Osteocyte (in vitro differentiated cells): ENCODE measurements around the gene SEMA3F. TPM values are rescaled to one million over a fixed set of nuclear protein-coding genes. Genes with fewer than 3 reads are reported as not detected.

Source experiments
- DNase-seq: peaks from one replicate; pipeline ENCODE4 v3.0.0; 2021; ENCODE audit warnings: mixed read lengths; ENCODE audit not compliant: unreplicated experiment; ENCODE audit errors: extremely low spot score
- H3K27ac Mint-ChIP-seq: one replicate; pipeline ENCODE4 v1.8.0; 2021; ENCODE audit warnings: mild to moderate bottlenecking, mixed read lengths; ENCODE audit not compliant: unreplicated experiment
- H3K27me3 Mint-ChIP-seq: one replicate; pipeline ENCODE4 v1.8.0; 2021; ENCODE audit warnings: mixed read lengths; ENCODE audit not compliant: unreplicated experiment
- H3K36me3 Mint-ChIP-seq: one replicate; pipeline ENCODE4 v1.8.0; 2021; ENCODE audit warnings: mixed read lengths; ENCODE audit not compliant: unreplicated experiment
- H3K4me1 Mint-ChIP-seq: one replicate; pipeline ENCODE4 v1.8.0; 2021; ENCODE audit warnings: mixed read lengths; ENCODE audit not compliant: unreplicated experiment
- H3K4me3 Mint-ChIP-seq: one replicate; pipeline ENCODE4 v1.8.0; 2021; ENCODE audit warnings: mild to moderate bottlenecking, moderate library complexity, mixed read lengths; ENCODE audit not compliant: unreplicated experiment
- H3K9me3 Mint-ChIP-seq: one replicate; pipeline ENCODE4 v1.8.0; 2021; ENCODE audit warnings: mixed read lengths; ENCODE audit not compliant: unreplicated experiment
- CTCF ChIP-seq: fragments of 200-600 bp; sonication (generic); IDR thresholded peaks from 2 replicates; pipeline ENCODE4 v1.5.0; 2021; ENCODE audit warnings: antibody characterized with exemption, mild to moderate bottlenecking, moderate library complexity
- total RNA-seq: library from RNA; stranded (reverse); gene quantifications from 2 replicates; pipeline ENCODE4 v1.2.1, GENCODE V29; 2021

Gene SEMA3F
- total RNA-seq, 1 donor from 2014 or later: 11.8 TPM

GRCh38 chr3:50182533-50183099 lies 27.5 kb downstream of the SEMA3F start:
- DNase-seq: no peak
- H3K9me3 Mint-ChIP-seq: no peaks in the 10 kb centered on the region
- TF ChIP-seq CTCF: no peak
- no peaks in the 10 kb centered on the region for H3K4me1 Mint-ChIP-seq
- H3K27ac Mint-ChIP-seq: no peak overlapping the region
- H3K36me3 Mint-ChIP-seq: peaks cover 1% of the 10 kb centered on the region
- H3K4me3 Mint-ChIP-seq: no peak overlapping the region
- H3K27me3 Mint-ChIP-seq: peaks cover 7% of the 10 kb centered on the region

GRCh38 chr3:50183755-50184154 lies 28.6 kb downstream of the SEMA3F start:
- TF ChIP-seq CTCF: no peak
- H3K36me3 Mint-ChIP-seq: peaks cover 1% of the 10 kb centered on the region
- H3K27ac Mint-ChIP-seq: no peak overlapping the region
- peaks cover 7% of the 10 kb centered on the region for H3K27me3 Mint-ChIP-seq
- DNase-seq: no peak
- no peaks in the 10 kb centered on the region for H3K9me3 Mint-ChIP-seq
- no peaks in the 10 kb centered on the region for H3K4me1 Mint-ChIP-seq
- H3K4me3 Mint-ChIP-seq: no peak overlapping the region

DNA sequence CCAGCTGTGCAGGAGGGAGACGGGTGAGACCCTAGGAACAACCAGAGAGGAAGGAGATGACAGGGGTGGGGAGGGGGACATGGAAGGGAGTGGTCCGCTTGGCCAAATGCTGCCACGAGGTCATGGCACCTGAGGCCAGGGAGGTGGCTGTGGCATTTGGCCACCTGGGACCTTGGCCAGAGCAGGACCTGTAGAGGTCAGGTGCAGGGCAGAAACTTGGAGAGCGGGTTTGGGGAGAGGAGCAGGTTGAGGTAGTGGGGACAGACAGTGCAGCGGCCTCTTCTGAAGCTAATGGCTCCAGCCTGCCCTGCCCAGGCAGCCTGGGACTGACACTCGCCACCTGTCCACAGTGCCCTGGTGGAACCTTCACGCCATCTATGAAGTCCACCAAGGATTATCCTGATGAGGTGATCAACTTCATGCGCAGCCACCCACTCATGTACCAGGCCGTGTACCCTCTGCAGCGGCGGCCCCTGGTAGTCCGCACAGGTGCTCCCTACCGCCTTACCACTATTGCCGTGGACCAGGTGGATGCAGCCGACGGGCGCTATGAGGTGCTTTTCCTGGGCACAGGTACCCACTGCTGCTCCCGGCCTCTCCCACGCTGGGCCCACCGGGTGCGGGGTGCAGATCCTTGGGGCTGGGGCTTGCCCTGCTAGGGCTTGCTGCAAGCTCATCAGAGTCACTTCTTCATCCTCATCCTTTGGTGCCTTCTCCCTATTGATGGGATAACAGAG lies 29.3 kb downstream of the SEMA3F start:
- no peak for DNase-seq
- no peak for TF ChIP-seq CTCF
- H3K9me3 Mint-ChIP-seq: no peaks in the 10 kb centered on the region
- peaks cover 6% of the 10 kb centered on the region for H3K27me3 Mint-ChIP-seq
- H3K4me1 Mint-ChIP-seq: peaks cover 3% of the 10 kb centered on the region
- no peak overlapping the region for H3K27ac Mint-ChIP-seq
- H3K4me3 Mint-ChIP-seq: no peak overlapping the region
- H3K36me3 Mint-ChIP-seq: peaks cover 1% of the 10 kb centered on the region

DNA sequence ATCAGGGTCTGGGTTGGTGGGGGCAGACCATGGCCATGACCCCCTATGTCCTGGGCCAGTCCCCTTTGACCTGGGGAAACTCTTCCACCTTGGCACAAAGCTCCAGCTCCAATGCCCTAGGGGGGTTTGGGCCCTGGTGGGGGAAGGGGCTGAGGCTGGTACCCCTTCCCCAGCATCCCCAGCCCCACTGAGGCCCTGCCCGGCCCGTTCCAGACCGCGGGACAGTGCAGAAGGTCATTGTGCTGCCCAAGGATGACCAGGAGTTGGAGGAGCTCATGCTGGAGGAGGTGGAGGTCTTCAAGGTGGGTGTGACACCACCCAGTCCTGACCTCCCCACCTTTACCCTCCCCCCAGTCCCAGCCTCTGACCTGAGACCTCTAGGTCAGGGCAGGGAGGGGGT lies 30.1 kb downstream of the SEMA3F start:
- H3K27me3 Mint-ChIP-seq: no peaks in the 10 kb centered on the region
- H3K27ac Mint-ChIP-seq: no peak overlapping the region
- DNase-seq: no peak
- H3K9me3 Mint-ChIP-seq: no peaks in the 10 kb centered on the region
- peaks cover 1% of the 10 kb centered on the region for H3K36me3 Mint-ChIP-seq
- H3K4me1 Mint-ChIP-seq: peaks cover 3% of the 10 kb centered on the region
- no peak for TF ChIP-seq CTCF
- no peak overlapping the region for H3K4me3 Mint-ChIP-seq

- H3K4me1 Mint-ChIP-seq: peaks cover 3% of the 10 kb centered on the region
- no peak overlapping the region for H3K27ac Mint-ChIP-seq
- DNase-seq: no peak
- TF ChIP-seq CTCF: no peak
- H3K27me3 Mint-ChIP-seq: no peaks in the 10 kb centered on the region
- no peak overlapping the region for H3K4me3 Mint-ChIP-seq
- no peaks in the 10 kb centered on the region for H3K36me3 Mint-ChIP-seq
- H3K9me3 Mint-ChIP-seq: no peaks in the 10 kb centered on the region
These were observed 31.0 kb downstream of the SEMA3F start for GRCh38 chr3:50186096-50186495.
